GM21423 (cell line): ENCODE measurements around the gene FGF7.
"Not testable (repeated sequence)": the region's sequence is repeated elsewhere in the genome, so short reads cannot be mapped to it uniquely, and the experiment has no call there.

ENCODE experiments used
- ATAC-seq: cut with Tn5 transposase; IDR thresholded peaks from one replicate; pipeline ENCODE4 v1.9.1; 2021; ENCODE audit warnings: mild to moderate bottlenecking, moderate library complexity; ENCODE audit not compliant: unreplicated experiment

Gene FGF7

GRCh38 chr15:49438962-49439631, 16.1 kb downstream of the FGF7 start:
- peak; percentile 78 for ATAC-seq

GRCh38 chr15:49439678-49440395, 16.8 kb downstream of the FGF7 start:
- no peak for ATAC-seq

- no peak for ATAC-seq
Observed at GRCh38 chr15:49441356-49441755, 18.3 kb downstream of the FGF7 start.

- no peak for ATAC-seq
Observed at GRCh38 chr15:49441816-49442215, 18.8 kb downstream of the FGF7 start.

DNA sequence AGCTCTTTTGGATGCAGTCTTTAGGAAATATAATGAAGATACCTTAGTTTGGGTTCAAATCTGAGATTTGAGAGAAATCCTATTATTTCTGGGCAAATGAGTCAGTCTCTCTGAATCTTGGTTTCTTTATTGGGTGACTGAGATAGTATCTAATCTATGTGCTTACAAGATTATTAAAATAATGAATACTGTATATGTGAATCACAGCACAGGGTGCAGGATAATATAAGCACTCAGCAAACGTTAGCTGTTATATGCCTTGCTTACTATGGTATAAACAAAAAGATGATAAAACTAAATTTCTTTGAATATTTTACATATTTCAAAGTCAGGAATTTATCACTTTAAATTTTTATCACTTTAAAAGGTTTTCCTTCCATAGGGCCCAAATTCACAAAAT, 29.6 kb downstream of the FGF7 start:
- no peak for ATAC-seq

- ATAC-seq: no peak
Observed at GRCh38 chr15:49456166-49456565, 33.1 kb downstream of the FGF7 start.

DNA sequence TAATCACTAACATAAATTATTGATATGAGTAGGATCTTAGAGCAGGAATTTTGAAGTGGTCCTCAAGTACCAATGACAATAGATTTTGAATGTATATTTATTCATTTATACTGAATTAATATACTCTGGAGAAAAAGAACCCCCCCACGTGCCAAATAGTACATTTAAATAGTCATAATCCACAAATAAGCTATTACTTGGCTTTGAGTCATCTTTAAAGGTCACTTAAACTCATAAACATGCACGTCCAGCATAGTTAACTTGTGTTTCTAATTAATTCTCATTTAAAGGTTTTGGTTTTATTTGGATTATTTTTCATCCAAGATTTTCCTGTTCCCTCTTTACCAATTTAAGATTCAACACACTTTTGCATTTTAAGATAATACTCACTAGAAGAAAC, 35.1 kb downstream of the FGF7 start:
- ATAC-seq: no peak

DNA sequence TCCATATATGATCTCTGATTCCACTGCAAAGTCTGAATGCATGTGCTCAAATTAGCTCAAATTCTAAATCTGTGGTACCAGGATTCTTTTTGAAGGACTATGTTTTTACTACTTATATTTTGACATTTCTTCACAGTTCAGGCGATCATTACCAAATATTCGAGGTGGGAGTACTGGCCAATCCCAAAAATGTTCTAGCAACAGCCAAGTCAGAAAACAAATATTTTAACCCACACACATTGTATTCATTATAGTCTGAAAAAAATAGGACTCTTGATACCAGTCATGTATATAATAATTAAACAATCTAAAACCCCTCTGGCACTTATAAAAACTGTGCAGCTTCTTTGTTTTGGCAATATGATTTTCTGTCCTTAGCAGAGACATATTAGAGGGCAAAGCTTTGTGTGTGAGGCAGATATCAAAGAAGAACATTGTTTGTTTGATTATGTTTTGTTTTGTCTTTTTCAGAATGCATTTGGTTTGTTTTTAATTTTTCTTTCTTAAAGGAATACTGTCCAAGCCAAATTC, 37.4 kb downstream of the FGF7 start:
- ATAC-seq: no peak

DNA sequence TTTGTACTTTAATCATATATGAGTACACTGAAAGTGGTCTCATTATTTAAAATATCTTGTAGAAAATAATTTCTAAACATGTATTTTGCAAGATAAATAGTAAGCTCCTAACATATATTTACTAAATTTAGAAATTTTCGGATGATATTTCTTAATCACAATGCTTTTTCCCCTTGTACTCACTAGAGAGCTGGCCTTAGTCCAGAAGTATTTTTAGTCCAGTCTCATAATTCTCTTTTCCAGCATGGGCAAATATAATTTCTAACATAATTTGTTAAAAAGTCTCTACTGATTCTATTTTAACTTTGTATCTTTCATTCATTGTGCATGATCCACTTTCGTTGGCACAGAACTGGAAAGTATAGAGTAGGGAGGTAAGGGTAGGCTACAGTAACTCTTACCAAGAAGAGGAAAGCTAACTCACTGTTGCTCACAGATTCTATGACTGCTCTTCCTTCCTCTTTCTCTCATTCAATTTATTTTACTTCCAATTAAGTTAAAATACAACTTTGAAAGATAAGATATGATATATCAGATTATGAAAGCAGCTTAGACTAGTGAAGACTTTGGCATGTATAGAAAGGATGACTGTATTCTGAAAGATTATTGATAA, 39.3 kb downstream of the FGF7 start:
- no peak for ATAC-seq

DNA sequence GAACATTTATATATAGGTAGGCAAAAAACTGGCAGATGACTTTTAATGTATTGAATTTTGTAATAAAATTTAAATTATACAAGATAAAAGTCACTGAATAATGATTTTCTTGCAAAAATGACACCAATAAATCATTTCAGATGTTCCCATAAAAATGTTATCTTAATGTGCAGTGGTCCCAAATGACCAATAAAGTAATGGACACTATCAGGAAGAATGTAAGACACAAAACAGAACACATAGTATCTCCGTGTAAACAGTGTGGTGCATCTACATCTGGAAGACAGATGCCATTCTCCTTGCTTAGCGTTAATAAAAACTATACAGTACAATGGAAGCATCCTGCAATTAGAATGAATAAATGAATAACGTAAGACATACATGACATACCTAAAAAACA, 41.5 kb downstream of the FGF7 start:
- no peak for ATAC-seq

DNA sequence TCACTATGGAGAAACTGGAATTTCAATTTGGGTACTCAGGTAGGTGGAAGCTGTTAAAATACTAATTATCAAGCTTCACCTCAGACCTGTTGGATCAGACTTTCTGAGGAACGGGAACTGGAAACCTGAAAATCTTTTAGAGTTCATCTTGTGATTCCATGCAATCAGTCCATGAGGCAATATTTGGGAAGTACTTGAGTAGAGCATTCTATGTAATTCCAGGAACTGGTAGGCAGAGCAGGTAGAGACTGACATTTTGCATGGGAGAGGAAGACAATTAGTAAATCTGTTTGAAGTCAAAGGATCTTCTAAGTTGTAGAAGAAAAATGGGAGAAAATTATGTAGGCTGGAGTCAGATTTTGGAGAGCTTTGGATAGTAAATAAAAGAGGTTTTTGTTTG, 43.1 kb downstream of the FGF7 start:
- no peak for ATAC-seq

GRCh38 chr15:49467746-49468480, 44.9 kb downstream of the FGF7 start:
- no peak for ATAC-seq

DNA sequence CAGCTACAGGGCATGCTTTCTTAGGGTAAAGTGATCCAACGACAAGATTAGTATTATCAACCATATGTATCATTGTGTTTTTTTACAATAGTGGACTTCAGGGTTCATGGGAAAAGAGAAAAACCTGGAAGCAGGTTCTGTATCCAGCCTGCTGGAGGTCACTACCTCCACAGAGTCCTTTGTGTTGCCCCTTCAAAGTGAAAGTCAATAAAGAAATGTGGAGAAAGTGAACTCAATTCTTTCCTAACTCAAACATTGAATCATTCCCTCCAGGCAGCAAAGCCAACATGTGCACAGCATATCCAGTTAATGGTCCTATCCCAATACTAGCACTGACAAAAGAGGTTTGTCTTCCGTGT, 45.4 kb downstream of the FGF7 start:
- ATAC-seq: no peak

- ATAC-seq: not testable (repeated sequence)
Observed at GRCh38 chr15:49471248-49471647, 48.2 kb downstream of the FGF7 start.

DNA sequence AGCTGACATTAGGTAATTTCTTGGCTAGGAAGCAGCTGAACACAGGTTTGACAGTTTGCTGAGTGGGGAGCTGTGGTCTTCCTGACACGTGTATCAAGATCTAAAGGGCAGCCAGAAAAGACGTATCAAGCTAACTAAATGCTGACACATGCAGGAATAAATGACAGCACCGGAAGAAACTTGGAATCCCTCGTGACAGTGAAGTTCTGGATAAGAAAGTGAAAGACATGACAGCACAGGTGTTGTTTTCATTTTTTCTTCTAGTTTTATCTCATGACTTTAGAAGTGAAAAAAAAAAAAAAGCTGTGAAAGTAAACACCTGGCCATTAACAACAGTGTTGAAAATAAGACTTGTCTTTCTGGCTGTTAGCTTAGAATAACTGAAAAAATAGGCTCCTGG, 48.7 kb downstream of the FGF7 start:
- peak; percentile 45 for ATAC-seq

GRCh38 chr15:49472338-49472737, 49.3 kb downstream of the FGF7 start:
- no peak for ATAC-seq

- no peak for ATAC-seq
Observed at GRCh38 chr15:49473031-49473430, 50.0 kb downstream of the FGF7 start.

DNA sequence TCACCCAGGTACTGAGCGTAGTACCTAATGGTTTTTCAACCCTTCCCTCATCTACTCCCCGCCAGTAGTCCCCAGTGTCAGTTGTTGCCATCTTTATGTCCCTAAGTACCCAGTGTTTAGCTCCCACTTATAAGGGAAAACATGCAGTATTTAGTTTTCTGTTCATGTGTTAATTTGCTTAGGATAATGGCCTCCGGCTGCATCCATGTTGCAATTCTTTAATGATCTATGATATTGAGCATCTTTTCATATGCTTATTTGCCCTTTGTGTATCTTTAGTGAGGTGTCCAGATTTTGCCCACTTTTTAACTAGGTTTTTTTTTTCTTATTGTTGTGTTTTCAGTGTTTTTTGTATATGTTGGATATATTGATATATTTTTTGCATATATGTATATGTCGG, 55.0 kb downstream of the FGF7 start:
- not testable (repeated sequence) for ATAC-seq

DNA sequence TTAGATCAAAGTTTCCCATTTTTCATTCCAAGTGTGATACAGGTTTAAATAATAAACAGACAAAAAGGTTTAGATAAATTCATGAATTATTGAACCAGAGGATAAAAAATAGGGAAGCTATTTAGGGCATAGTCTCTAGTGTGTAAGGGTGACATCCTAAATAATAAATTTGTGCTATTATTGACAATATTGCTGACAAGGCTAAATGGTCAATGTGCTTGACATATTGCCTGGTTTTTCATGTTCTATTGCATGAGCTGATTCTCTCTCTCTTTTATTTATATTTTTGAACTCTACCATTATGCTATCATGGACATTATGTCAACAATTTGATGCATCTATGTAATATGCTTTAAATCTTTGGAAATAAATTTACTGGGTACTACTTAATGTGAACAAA, 55.9 kb downstream of the FGF7 start:
- ATAC-seq: not testable (repeated sequence)

DNA sequence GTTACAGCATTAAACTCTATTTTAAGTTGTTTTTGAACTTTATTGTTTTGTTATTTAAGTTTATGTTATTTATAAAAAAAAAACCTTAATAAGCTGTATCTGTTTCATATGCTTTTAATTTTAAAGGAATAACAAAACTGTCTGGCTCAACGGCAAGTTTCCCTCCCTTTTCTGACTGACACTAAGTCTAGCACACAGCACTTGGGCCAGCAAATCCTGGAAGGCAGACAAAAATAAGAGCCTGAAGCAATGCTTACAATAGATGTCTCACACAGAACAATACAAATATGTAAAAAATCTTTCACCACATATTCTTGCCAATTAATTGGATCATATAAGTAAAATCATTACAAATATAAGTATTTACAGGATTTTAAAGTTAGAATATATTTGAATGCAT, 62.4 kb downstream of the FGF7 start:
- not testable (repeated sequence) for ATAC-seq

GRCh38 chr15:49490966-49491365, 67.9 kb downstream of the FGF7 start:
- no peak for ATAC-seq
